NAMALWA (cell line): Measurements from ENCODE around the gene RBCK1.
"Not testable (repeated sequence)": the region's sequence is repeated elsewhere in the genome, so short reads cannot be mapped to it uniquely, and the experiment has no call there.

ENCODE experiments used
- DNase-seq: peaks from one replicate; pipeline ENCODE4 v3.0.0-alpha.2; 2015; ENCODE audit warnings: low spot score

The RBCK1 gene

GRCh38 chr20:472889-473292 is 64.8 kb downstream of the RBCK1 start:
- DNase-seq = no peak

- DNase-seq = no peak
These were observed 66.5 kb downstream of the RBCK1 start for GRCh38 chr20:474581-474980.

- DNase-seq = no peak
These were observed 67.6 kb downstream of the RBCK1 start for GRCh38 chr20:475463-476357.

- DNase-seq = not testable (repeated sequence)
These were observed 68.6 kb downstream of the RBCK1 start for GRCh38 chr20:476561-477249.

GRCh38 chr20:478010-478948 is 70.2 kb downstream of the RBCK1 start:
- DNase-seq = no peak

GRCh38 chr20:478949-479429 is 70.9 kb downstream of the RBCK1 start:
- DNase-seq = peak; percentile 88

GRCh38 chr20:479487-479886 is 71.4 kb downstream of the RBCK1 start:
- no peak for DNase-seq

GRCh38 chr20:480044-480443 is 71.9 kb downstream of the RBCK1 start:
- DNase-seq = no peak

GRCh38 chr20:481167-481566 is 73.1 kb downstream of the RBCK1 start:
- DNase-seq = no peak
